IPS-20b (cell line): Measurements from ENCODE around the gene TOB2.

ENCODE experiments used
- H3K27ac ChIP-seq: one replicate; pipeline ENCODE4 v1.5.1; 2013; ENCODE audit warnings: low read length
- H3K27me3 ChIP-seq: 2 replicates; pipeline ENCODE4 v1.6.1; 2013; ENCODE audit warnings: mild to moderate bottlenecking, low read length, inconsistent platforms; ENCODE audit not compliant: insufficient read depth
- H3K36me3 ChIP-seq: 2 replicates; pipeline ENCODE4 v1.6.1; 2013; ENCODE audit warnings: low read depth, mild to moderate bottlenecking, inconsistent platforms, low read length, moderate library complexity; ENCODE audit not compliant: insufficient read depth
- H3K4me1 ChIP-seq: 2 replicates; pipeline ENCODE4 v1.6.1; 2013; ENCODE audit warnings: mild to moderate bottlenecking, control low read depth, inconsistent platforms, low read length, moderate library complexity; ENCODE audit not compliant: insufficient read depth
- H3K4me3 ChIP-seq: 2 replicates; pipeline ENCODE4 v1.5.1; 2013; ENCODE audit warnings: mild to moderate bottlenecking, low read length, inconsistent platforms
- H3K9ac ChIP-seq: 2 replicates; pipeline ENCODE4 v1.6.1; 2013; ENCODE audit warnings: low read depth, mild to moderate bottlenecking, inconsistent platforms, low read length, moderate library complexity
- H3K9me3 ChIP-seq: 2 replicates; pipeline ENCODE4 v1.6.1; 2013; ENCODE audit warnings: mild to moderate bottlenecking, low read depth, low read length, inconsistent platforms; ENCODE audit not compliant: insufficient read depth

TOB2 gene

GRCh38 chr22:41394012-41394356, 52.6 kb downstream of the TOB2 start:
- Histone ChIP-seq H3K4me1 (no peaks in the 10 kb centered on the region), H3K27ac (no peak overlapping the region), H3K36me3 (peaks cover 31% of the 10 kb centered on the region), H3K4me3 (no peak overlapping the region), H3K9me3 (no peaks in the 10 kb centered on the region), H3K27me3 (no peaks in the 10 kb centered on the region), H3K9ac (no peak overlapping the region)

- H3K27me3 ChIP-seq: no peaks in the 10 kb centered on the region
- H3K4me3 ChIP-seq: no peak overlapping the region
- H3K4me1 ChIP-seq: peaks cover 3% of the 10 kb centered on the region; the same call in 1 of the 2 replicates
- no peak overlapping the region for H3K9ac ChIP-seq
- H3K36me3 ChIP-seq: peaks cover 11% of the 10 kb centered on the region
- no peak overlapping the region for H3K27ac ChIP-seq
- no peaks in the 10 kb centered on the region for H3K9me3 ChIP-seq
These were observed 59.3 kb downstream of the TOB2 start for GRCh38 chr22:41387341-41387740.

GRCh38 chr22:41384128-41384527, 62.5 kb downstream of the TOB2 start:
- Histone ChIP-seq H3K36me3 (peaks cover 7% of the 10 kb centered on the region), H3K9ac (0 out of 2 replicates have a peak overlapping the region, but pooled peaks have one; percentile 1), H3K4me1 (peaks cover 9% of the 10 kb centered on the region; the same call in 1 of the 2 replicates), H3K4me3 (no peak overlapping the region), H3K27me3 (no peaks in the 10 kb centered on the region), H3K27ac (no peak overlapping the region), H3K9me3 (no peaks in the 10 kb centered on the region)
